Stimulated activated CD8-positive, alpha-beta memory T cell treated with anti-CD3 and anti-CD28 coated beads, Interleukin-2, amount 100 ng/mL, for 1 hour (primary cell): ENCODE data around the gene ANKRD12.

Source experiments
- DNase-seq, 2 donors: peaks; one replicate each; pipeline ENCODE4 v3.0.0-alpha.2; 2020; ENCODE audit warnings: low read depth in 2 of 2

ANKRD12 gene

GRCh38 chr18:9184998-9185613, 48.5 kb downstream of the ANKRD12 start:
- no peak for DNase-seq

- no peak for DNase-seq
Measured at GRCh38 chr18:9188359-9189231, 52.0 kb downstream of the ANKRD12 start.

- no peak for DNase-seq
Measured at GRCh38 chr18:9189491-9189890, 52.9 kb downstream of the ANKRD12 start.

GRCh38 chr18:9191658-9192256, 55.2 kb downstream of the ANKRD12 start:
- DNase-seq: no peak

- no peak for DNase-seq
Measured at GRCh38 chr18:9193031-9193430, 56.5 kb downstream of the ANKRD12 start.

GRCh38 chr18:9196568-9196967, 60.0 kb downstream of the ANKRD12 start:
- no peak for DNase-seq

- no peak for DNase-seq
Measured at GRCh38 chr18:9199681-9200080, 63.1 kb downstream of the ANKRD12 start.

- DNase-seq: no peak
Measured at GRCh38 chr18:9201224-9201623, 64.6 kb downstream of the ANKRD12 start.

GRCh38 chr18:9204659-9205058, 68.1 kb downstream of the ANKRD12 start:
- DNase-seq: no peak

GRCh38 chr18:9206421-9206820, 69.8 kb downstream of the ANKRD12 start:
- DNase-seq: no peak

- DNase-seq: no peak
Measured at GRCh38 chr18:9209279-9209678, 72.7 kb downstream of the ANKRD12 start.

- no peak for DNase-seq
Measured at GRCh38 chr18:9210966-9211365, 74.4 kb downstream of the ANKRD12 start.

GRCh38 chr18:9211955-9212354, 75.4 kb downstream of the ANKRD12 start:
- DNase-seq: no peak

- DNase-seq: no peak
Measured at GRCh38 chr18:9215221-9215933, 78.8 kb downstream of the ANKRD12 start.

- DNase-seq: no peak
Measured at GRCh38 chr18:9216459-9216858, 79.9 kb downstream of the ANKRD12 start.

- DNase-seq: no peak
Measured at GRCh38 chr18:9217743-9218451, 81.3 kb downstream of the ANKRD12 start.

GRCh38 chr18:9221040-9221439, 84.5 kb downstream of the ANKRD12 start:
- no peak for DNase-seq

- no peak for DNase-seq
Measured at GRCh38 chr18:9221661-9222060, 85.1 kb downstream of the ANKRD12 start.

- DNase-seq: no peak
Measured at GRCh38 chr18:9223356-9223755, 86.8 kb downstream of the ANKRD12 start.

GRCh38 chr18:9226463-9226862, 89.9 kb downstream of the ANKRD12 start:
- no peak for DNase-seq

- DNase-seq: no peak
Measured at GRCh38 chr18:9231852-9232486, 95.4 kb downstream of the ANKRD12 start.
